H1 (cell line): ENCODE data around the gene CRTC3. TPM values are rescaled to one million over a fixed set of nuclear protein-coding genes. Genes with fewer than 3 reads are reported as not detected.

Experiments
- CTCF ChIA-PET: fragments of 300-600 bp; sonication (Branson Sonifier 250); formaldehyde crosslinking; loops from one replicate; lab custom pipeline; 2021; ENCODE audit not compliant: partially characterized antibody; lab: Charles Lee
- POLR2A ChIA-PET: fragments of 300-600 bp; sonication (Branson Sonifier 250); formaldehyde crosslinking; loops from one replicate; lab custom pipeline; 2021; ENCODE audit warnings: inconsistent platforms; ENCODE audit not compliant: partially characterized antibody; lab: Charles Lee
- DNase-seq, 2 experiments: peaks; one replicate each; pipeline versions ENCODE4 v3.0.0 to v3.0.0-alpha.2; 2010 to 2022; ENCODE audit warnings: low spot score in 2 of 2, low read depth in 1 of 2, mixed read lengths in 1 of 2
- FAIRE-seq: peaks from 2 replicates; lab custom pipeline; 2011; peaks lifted over from hg19 to GRCh38; lab: Jason Lieb, UNC
- H2AFZ ChIP-seq: 2 replicates; pipeline ENCODE4 v1.8.1; 2012; ENCODE audit warnings: low read length, inconsistent platforms
- H2AK5ac ChIP-seq: 2 replicates; pipeline ENCODE4 v1.6.1; 2013; ENCODE audit warnings: low read depth, low read length
- H2BK120ac ChIP-seq: replicated peaks from 2 replicates; pipeline ENCODE3; 2013; ENCODE audit warnings: low read depth, low read length, inconsistent platforms
- H2BK12ac ChIP-seq: 2 replicates; pipeline ENCODE4 v1.6.1; 2013; ENCODE audit warnings: low read depth, low read length
- H2BK15ac ChIP-seq: 2 replicates; pipeline ENCODE4 v1.6.1; 2013; ENCODE audit warnings: low read length
- H2BK20ac ChIP-seq: 2 replicates; pipeline ENCODE4 v1.6.1; 2013; ENCODE audit warnings: low read length
- H2BK5ac ChIP-seq: 2 replicates; pipeline ENCODE4 v1.6.1; 2013; ENCODE audit warnings: low read depth, low read length
- H3K14ac ChIP-seq: 2 replicates; pipeline ENCODE4 v1.6.1; 2013; ENCODE audit warnings: inconsistent platforms; ENCODE audit not compliant: insufficient read length
- H3K18ac ChIP-seq: 2 replicates; pipeline ENCODE4 v1.6.1; 2013; ENCODE audit warnings: low read length; ENCODE audit errors: extremely low read depth
- H3K23ac ChIP-seq: 2 replicates; pipeline ENCODE4 v1.6.1; 2013; ENCODE audit warnings: inconsistent platforms; ENCODE audit not compliant: insufficient read length
- H3K23me2 ChIP-seq: 2 replicates; pipeline ENCODE4 v1.6.1; 2013; ENCODE audit warnings: low read depth, low read length
- H3K27ac ChIP-seq: 2 replicates; pipeline ENCODE4 v1.6.1; 2011; ENCODE audit warnings: low read depth, low read length, inconsistent platforms
- H3K27me3 ChIP-seq, 4 experiments: replicated peaks in 1 of 4; 1 replicate in 1 of 4; 2 replicates in 3 of 4; pipeline versions ENCODE4 v1.6.1 to v1.8.1; 2011 to 2013; ENCODE audit warnings: low read length in 3 of 4, mild to moderate bottlenecking in 3 of 4, inconsistent platforms in 2 of 4, mixed read lengths in 2 of 4, moderate library complexity in 1 of 4; ENCODE audit not compliant: control insufficient read depth in 3 of 4, insufficient read depth in 3 of 4; ENCODE audit errors: extremely low read depth in 1 of 4
- H3K36me3 ChIP-seq, 4 experiments: 2 replicates each; pipeline versions ENCODE4 v1.6.1 to v1.8.1; 2011 to 2013; ENCODE audit warnings: mild to moderate bottlenecking in 4 of 4, low read length in 3 of 4, moderate library complexity in 2 of 4, control low read depth in 1 of 4, inconsistent platforms in 1 of 4; ENCODE audit not compliant: insufficient read depth in 4 of 4, control insufficient read depth in 2 of 4
- H3K4ac ChIP-seq: replicated peaks from 2 replicates; pipeline ENCODE3; 2013; ENCODE audit warnings: low read length, low read depth, mixed read lengths, inconsistent platforms; ENCODE audit not compliant: insufficient read length
- H3K4me1 ChIP-seq, 4 experiments: replicated peaks in 1 of 4; 1 replicate in 1 of 4; 2 replicates in 3 of 4; pipeline versions ENCODE4 v1.6.1 to v1.8.1; 2011 to 2013; ENCODE audit warnings: low read length in 3 of 4, inconsistent platforms in 2 of 4, mixed read lengths in 1 of 4; ENCODE audit not compliant: insufficient read depth in 4 of 4, control insufficient read depth in 3 of 4
- H3K4me2 ChIP-seq, 2 experiments: 2 replicates each; pipeline versions ENCODE4 v1.6.1 to v1.8.1; 2011 to 2013; ENCODE audit warnings: low read depth in 2 of 2, low read length in 2 of 2, control low read depth in 1 of 2, inconsistent platforms in 1 of 2, mild to moderate bottlenecking in 1 of 2; ENCODE audit not compliant: insufficient read depth in 1 of 2
- H3K4me3 ChIP-seq, 4 experiments: fragments of 200-600, 300-600 bp in 1 of 4; sonication (generic), shearing (Covaris generic), sonication (Bioruptor Twin) in 1 of 4; 2 replicates each; pipeline versions ENCODE4 v1.5.1 to v1.8.1; 2011 to 2016; ENCODE audit warnings: low read length in 4 of 4, low read depth in 3 of 4, control low read depth in 2 of 4, inconsistent platforms in 2 of 4, mild to moderate bottlenecking in 2 of 4, mixed read lengths in 1 of 4, moderate library complexity in 1 of 4; ENCODE audit not compliant: insufficient read depth in 2 of 4; ENCODE audit errors: extremely low read depth in 1 of 4
- H3K56ac ChIP-seq: replicated peaks from 2 replicates; pipeline ENCODE3; 2013; ENCODE audit warnings: low read depth, mild to moderate bottlenecking, mixed read lengths, low read length, inconsistent platforms; ENCODE audit not compliant: insufficient read length
- H3K79me1 ChIP-seq: 2 replicates; pipeline ENCODE4 v1.6.1; 2013; ENCODE audit warnings: low read depth, low read length, control low read depth
- H3K79me2 ChIP-seq, 2 experiments: 2 replicates each; pipeline versions ENCODE4 v1.6.1 to v1.8.1; 2012 to 2013; ENCODE audit warnings: low read length in 2 of 2, mild to moderate bottlenecking in 2 of 2, inconsistent platforms in 1 of 2; ENCODE audit not compliant: insufficient read depth in 2 of 2, control insufficient read depth in 1 of 2
- H3K9ac ChIP-seq, 4 experiments: replicated peaks in 1 of 4; 1 replicate in 1 of 4; 2 replicates in 3 of 4; pipeline versions ENCODE4 v1.6.1 to v1.8.1; 2011 to 2013; ENCODE audit warnings: low read depth in 3 of 4, low read length in 3 of 4, control low read depth in 2 of 4, mild to moderate bottlenecking in 2 of 4, moderate library complexity in 2 of 4, inconsistent platforms in 1 of 4; ENCODE audit errors: extremely low read depth in 1 of 4
- H3K9me3 ChIP-seq, 2 experiments: 2 replicates each; pipeline versions ENCODE4 v1.6.1 to v1.8.1; 2012 to 2013; ENCODE audit warnings: mild to moderate bottlenecking in 2 of 2, moderate library complexity in 2 of 2, control low read depth in 1 of 2, inconsistent platforms in 1 of 2, low read depth in 1 of 2, low read length in 1 of 2, mixed read lengths in 1 of 2; ENCODE audit not compliant: insufficient read depth in 2 of 2
- H4K20me1 ChIP-seq, 2 experiments: replicated peaks in 1 of 2; 2 replicates each; pipeline versions ENCODE3 to v1.8.1; 2011 to 2013; ENCODE audit warnings: inconsistent platforms in 2 of 2, low read length in 2 of 2, mild to moderate bottlenecking in 1 of 2; ENCODE audit not compliant: insufficient read depth in 2 of 2, control insufficient read depth in 1 of 2
- H4K5ac ChIP-seq: 2 replicates; pipeline ENCODE4 v1.6.1; 2013; ENCODE audit warnings: low read length, low read depth, mixed read lengths, inconsistent platforms; ENCODE audit not compliant: insufficient read length
- H4K8ac ChIP-seq: 2 replicates; pipeline ENCODE4 v1.8.0; 2013; ENCODE audit warnings: mild to moderate bottlenecking, moderate library complexity, low read length, inconsistent platforms; ENCODE audit not compliant: insufficient read depth; ENCODE audit errors: extremely low read depth
- H4K91ac ChIP-seq: replicated peaks from 2 replicates; pipeline ENCODE3; 2013; ENCODE audit warnings: low read length, mixed read lengths, inconsistent platforms; ENCODE audit not compliant: insufficient read length
- CBX8 ChIP-seq: fragments of 300-800, 300-1000 bp; sonication (generic); IDR thresholded peaks from 2 replicates; pipeline ENCODE4 v1.7.1; 2016; ENCODE audit warnings: low read depth, low read length, borderline replicate concordance
- TBP ChIP-seq: IDR thresholded peaks from 2 replicates; pipeline ENCODE4 v1.6.1; 2011; ENCODE audit warnings: low read depth, low read length, improper control_type of control experiment
- WGBS, 2 experiments: shearing (Covaris generic) in 1 of 2; methylation state at CpG; one replicate each; pipeline versions ENCODE4 v1.1.6 to v1.1.7; 2013 to 2015; ENCODE audit warnings: low lambda C conversion rate in 2 of 2, mixed read lengths in 2 of 2, inconsistent platforms in 1 of 2, low coverage in 1 of 2, missing lambda C conversion rate in 1 of 2; ENCODE audit not compliant: insufficient replicate concordance in 2 of 2, insufficient coverage in 1 of 2, insufficient read length in 1 of 2; ENCODE audit errors: extremely low coverage in 1 of 2, missing lambda C conversion rate in 1 of 2; 5-methylcytosine and 5-hydroxymethylcytosine counted together
- polyA plus RNA-seq, 7 experiments: library from polyadenylated mRNA; depleted of rRNA in 3 of 7; stranded (reverse) in 5 of 7; unstranded in 2 of 7; fragments of >200 nt in 5 of 7; fragments of 200-250 nt in 2 of 7; gene quantifications; 1 replicate in 5 of 7; 2 replicates in 1 of 7; 4 replicates in 1 of 7; pipeline versions ENCODE4 v1.2.1 to v1.2.3, GENCODE V29; 2011 to 2013; ENCODE audit warnings: missing spikeins in 2 of 7, mixed read lengths in 2 of 7
- total RNA-seq: library from RNA; stranded (reverse); fragmentation: NEBNext Ultra II Directional; extraction: Animal tissue kit (Norgen Biotek cat#: 25700); gene quantifications from 2 replicates; pipeline ENCODE4 v1.2.1, GENCODE V29; 2021

CRTC3 gene
- total and polyA plus RNA-seq, 2 of the 8 experiments (the other 6 are each of a cell fraction or from before 2014, with no cell fraction given): 5.0 to 5.3 TPM

GRCh38 chr15:90650956-90651689 lies 121.4 kb downstream of the CRTC3 start:
- Histone ChIP-seq H3K4ac (no peak overlapping the region), H3K27me3 (no peaks in the 10 kb centered on the region; a peak in 1 of 7 replicates), H2BK15ac (no peak overlapping the region), H4K8ac (no peak overlapping the region), H2BK5ac (no peak overlapping the region), H4K91ac (no peak overlapping the region), H2BK20ac (no peak overlapping the region), H3K9ac (no peak overlapping the region), H3K18ac (no peak overlapping the region), H3K23me2 (peaks cover 2% of the 10 kb centered on the region; the same call in 1 of the 2 replicates), H3K27ac (no peak overlapping the region), H3K4me1 (peaks cover 0 to 6% (median 4%) of the 10 kb centered on the region in 4 experiments; a peak in 5 of 7 replicates), H2BK12ac (no peak overlapping the region), H3K4me2 (no peak overlapping the region), H2AK5ac (no peak overlapping the region), H3K56ac (no peak overlapping the region), H3K4me3 (no peak overlapping the region), H3K79me1 (no peaks in the 10 kb centered on the region), H3K9me3 (no peaks in the 10 kb centered on the region), H3K14ac (no peak overlapping the region), H3K23ac (no peak overlapping the region), H3K79me2 (no peaks in the 10 kb centered on the region), H4K5ac (no peak overlapping the region), H2BK120ac (no peak overlapping the region), H2AFZ (no peak overlapping the region), H3K36me3 (no peaks in the 10 kb centered on the region), H4K20me1 (no peaks in the 10 kb centered on the region)
- DNase-seq (no peak), FAIRE-seq (no peak)
- 81% methylated on average over 14 of the region's 14 CpGs; no CpG with 5 or more reads in 1 of the 2 experiments for WGBS, 2 experiments
- POLR2A ChIA-PET: interaction anchor here (1.4 kb wide), 1 partner anchor 14 kb away, joined by 4 read pairs; no protein-coding TSS in a partner anchor
- CTCF ChIA-PET: interaction anchor here (1.2 kb wide), 1 partner anchor 70 kb away, joined by 3 read pairs; no protein-coding TSS in a partner anchor
- no peak for TF ChIP-seq CBX8
- no peak for TF ChIP-seq TBP
